Measurements from ENCODE around the gene FXYD3. TPM values are rescaled to one million over a fixed set of nuclear protein-coding genes. Genes with fewer than 3 reads are reported as not detected.

Gene FXYD3
- total RNA-seq, 1 donor from 2014 or later: not detected

DNA sequence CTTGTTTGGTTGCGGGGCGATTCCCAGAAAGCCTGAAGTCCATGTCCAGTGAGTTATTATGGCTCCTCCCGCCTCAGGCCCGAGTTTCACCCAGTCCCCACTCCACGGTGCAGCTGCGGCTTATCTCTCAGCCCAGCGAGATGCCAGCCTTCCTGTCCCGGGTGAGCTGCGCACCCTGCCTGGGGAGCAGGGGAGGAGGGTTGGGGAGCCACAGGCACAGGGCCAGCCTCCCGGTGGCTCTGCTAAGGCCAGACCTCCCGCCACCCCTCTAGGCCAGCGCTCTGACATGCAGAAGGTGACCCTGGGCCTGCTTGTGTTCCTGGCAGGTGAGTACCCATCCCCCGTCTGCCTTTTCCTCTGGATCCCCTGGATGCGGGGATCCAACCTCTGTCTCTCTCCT lies 3.5 kb downstream of the FXYD3 start:
- Histone ChIP-seq H2AFZ (replicated peaks) (no peak overlapping the region), H3K27me3 (no peaks in the 10 kb centered on the region)
- peaks cover 40% of the 10 kb centered on the region for H3K4me1 Mint-ChIP-seq

DNA sequence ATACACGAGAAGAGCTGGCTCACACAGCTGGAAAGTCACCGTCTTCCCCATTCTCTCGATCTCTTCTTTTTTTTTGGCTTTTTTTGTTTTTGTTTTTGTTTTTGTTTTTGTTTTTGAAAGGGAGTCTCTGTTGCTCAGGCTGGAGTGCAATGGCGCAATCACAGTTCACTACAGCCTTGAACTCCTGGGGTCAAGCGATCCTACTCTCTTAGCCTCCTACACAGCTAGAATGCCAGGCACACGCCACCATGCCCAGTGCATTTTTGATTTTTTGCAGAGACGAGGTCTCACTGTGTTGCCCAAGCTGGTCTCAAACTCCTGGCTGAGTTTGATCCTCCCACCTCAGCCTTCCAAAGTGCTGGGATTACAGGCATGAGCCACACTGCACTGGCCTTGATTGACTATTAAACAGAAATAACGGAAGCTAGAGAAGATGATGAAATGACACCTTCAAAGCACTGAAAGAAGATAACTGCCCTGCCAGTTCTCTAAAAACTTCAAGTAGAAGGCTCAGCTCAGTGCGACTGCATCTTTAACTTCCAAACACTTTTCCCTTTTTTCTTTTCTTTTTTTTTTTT lies 4.0 kb downstream of the FXYD3 start:
- peaks cover 26% of the 10 kb centered on the region for H3K4me1 ChIP-seq
- no peak overlapping the region for H3K4me3 Mint-ChIP-seq
- no peaks in the 10 kb centered on the region for H3K79me2 ChIP-seq (ENCODE audit: low read depth)
- H3K9me3 Mint-ChIP-seq: no peaks in the 10 kb centered on the region
- no peak overlapping the region for H3K4me2 ChIP-seq
- TF ChIP-seq EZH2phosphoT487 (IDR thresholded peaks at IDR 0.05) (no peak), EZH2 (IDR thresholded peaks at IDR 0.05) (no peak), CTCF (IDR thresholded peaks at IDR 0.05) (no peak)
- no peak overlapping the region for H3K27ac ChIP-seq
- H3K9ac ChIP-seq: no peak overlapping the region
- no peak overlapping the region for H3K4me3 ChIP-seq
- no peaks in the 10 kb centered on the region for H3K36me3 Mint-ChIP-seq
- peaks cover 36% of the 10 kb centered on the region for H3K4me1 Mint-ChIP-seq
- H3K27me3 Mint-ChIP-seq (ENCODE audit: insufficient read depth, low read depth): peaks cover 9% of the 10 kb centered on the region
- H3K9me3 ChIP-seq (ENCODE audit: low read depth): no peaks in the 10 kb centered on the region
- H3F3A ChIP-seq (ENCODE audit: low read depth): peaks cover 3% of the 10 kb centered on the region
- no peak overlapping the region for H2AFZ ChIP-seq (replicated peaks)
- H4K20me1 ChIP-seq (ENCODE audit: low read depth): no peaks in the 10 kb centered on the region
- no peaks in the 10 kb centered on the region for H3K27me3 ChIP-seq
- no peaks in the 10 kb centered on the region for H3K36me3 ChIP-seq
- H3K27ac Mint-ChIP-seq: no peak overlapping the region
- no peak for DNase-seq (ENCODE audit: low spot score)

More for the DNA sequence above, 3.5 kb downstream of the FXYD3 start:
- Histone ChIP-seq H3K9me3 (ENCODE audit: low read depth) (no peaks in the 10 kb centered on the region), H4K20me1 (ENCODE audit: low read depth) (no peaks in the 10 kb centered on the region), H3K9ac (no peak overlapping the region), H3K79me2 (ENCODE audit: low read depth) (no peaks in the 10 kb centered on the region), H3K27ac (no peak overlapping the region), H3K4me1 (peaks cover 26% of the 10 kb centered on the region), H3K4me3 (no peak overlapping the region), H3F3A (ENCODE audit: low read depth) (peaks cover 3% of the 10 kb centered on the region), H3K36me3 (no peaks in the 10 kb centered on the region), H3K4me2 (no peak overlapping the region)
- Mint-ChIP-seq H3K27ac (no peak overlapping the region), H3K9me3 (no peaks in the 10 kb centered on the region), H3K27me3 (ENCODE audit: insufficient read depth, low read depth) (peaks cover 9% of the 10 kb centered on the region), H3K4me3 (no peak overlapping the region), H3K36me3 (no peaks in the 10 kb centered on the region)
- no peak for DNase-seq (ENCODE audit: low spot score)
- no peak for TF ChIP-seq CTCF (IDR thresholded peaks at IDR 0.05)
- no peak for TF ChIP-seq EZH2 (IDR thresholded peaks at IDR 0.05)
- no peak for TF ChIP-seq EZH2phosphoT487 (IDR thresholded peaks at IDR 0.05)

DNA sequence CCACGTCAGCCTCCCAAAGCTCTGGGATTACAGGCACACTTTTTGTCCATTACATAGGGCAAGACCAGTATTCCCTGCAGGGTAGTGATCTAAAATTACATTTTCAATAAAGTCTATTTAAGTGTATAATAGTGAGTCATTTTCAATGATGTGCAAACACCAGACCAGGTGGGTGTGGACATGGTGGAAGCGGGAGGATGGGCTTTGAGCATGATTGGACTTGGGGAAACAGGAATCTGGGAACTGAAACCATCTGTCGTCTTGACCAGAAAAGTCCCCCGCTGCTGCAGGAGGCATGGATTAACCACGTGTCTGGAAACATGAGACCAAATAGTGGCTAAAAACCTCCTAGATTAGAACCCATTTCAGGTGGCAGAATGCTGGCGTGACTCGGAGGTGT lies 4.9 kb downstream of the FXYD3 start:
- no peaks in the 10 kb centered on the region for H3K36me3 ChIP-seq
- no peaks in the 10 kb centered on the region for H3K79me2 ChIP-seq (ENCODE audit: low read depth)
- H3K27ac ChIP-seq: no peak overlapping the region
- H4K20me1 ChIP-seq (ENCODE audit: low read depth): no peaks in the 10 kb centered on the region
- H3K4me2 ChIP-seq: no peak overlapping the region
- peaks cover 3% of the 10 kb centered on the region for H3F3A ChIP-seq (ENCODE audit: low read depth)
- H3K4me3 ChIP-seq: no peak overlapping the region
- Mint-ChIP-seq H3K27ac (no peak overlapping the region), H3K4me1 (peaks cover 31% of the 10 kb centered on the region), H3K4me3 (no peak overlapping the region), H3K27me3 (ENCODE audit: insufficient read depth, low read depth) (peaks cover 9% of the 10 kb centered on the region), H3K9me3 (no peaks in the 10 kb centered on the region), H3K36me3 (no peaks in the 10 kb centered on the region)
- H2AFZ ChIP-seq (replicated peaks): no peak overlapping the region
- H3K4me1 ChIP-seq: peaks cover 18% of the 10 kb centered on the region
- H3K9ac ChIP-seq: no peak overlapping the region
- H3K27me3 ChIP-seq: no peaks in the 10 kb centered on the region
- DNase-seq (ENCODE audit: low spot score): no peak
- no peak for TF ChIP-seq EZH2phosphoT487 (IDR thresholded peaks at IDR 0.05)
- no peak for TF ChIP-seq EZH2 (IDR thresholded peaks at IDR 0.05)
- TF ChIP-seq CTCF (IDR thresholded peaks at IDR 0.05): no peak
- no peaks in the 10 kb centered on the region for H3K9me3 ChIP-seq (ENCODE audit: low read depth)
